PFSK-1 (cell line): ENCODE measurements around the gene TMEM182.

ENCODE experiments used
- POLR2AphosphoS5 ChIP-seq: IDR thresholded peaks from 2 replicates; pipeline ENCODE4 v1.6.1; 2012; ENCODE audit warnings: low read depth, mild to moderate bottlenecking, control low read depth, low read length, moderate library complexity
- REST ChIP-seq, 2 experiments: IDR thresholded peaks; 2 replicates each; pipeline versions ENCODE4 v1.6.1 to v1.8.0; 2011 to 2012; ENCODE audit warnings: low read depth in 2 of 2, low read length in 2 of 2, control low read depth in 1 of 2, inconsistent platforms in 1 of 2, mild to moderate bottlenecking in 1 of 2, moderate library complexity in 1 of 2; ENCODE audit not compliant: insufficient read depth in 1 of 2
- SIN3A ChIP-seq: IDR thresholded peaks from 2 replicates; pipeline ENCODE4 v1.6.1; 2012; ENCODE audit warnings: mild to moderate bottlenecking, low read length, moderate library complexity, borderline replicate concordance; ENCODE audit not compliant: insufficient read depth
- TAF1 ChIP-seq: IDR thresholded peaks from 2 replicates; pipeline ENCODE4 v1.6.1; 2012; ENCODE audit warnings: low read length, control low read depth, borderline replicate concordance; ENCODE audit not compliant: insufficient read depth

DNA sequence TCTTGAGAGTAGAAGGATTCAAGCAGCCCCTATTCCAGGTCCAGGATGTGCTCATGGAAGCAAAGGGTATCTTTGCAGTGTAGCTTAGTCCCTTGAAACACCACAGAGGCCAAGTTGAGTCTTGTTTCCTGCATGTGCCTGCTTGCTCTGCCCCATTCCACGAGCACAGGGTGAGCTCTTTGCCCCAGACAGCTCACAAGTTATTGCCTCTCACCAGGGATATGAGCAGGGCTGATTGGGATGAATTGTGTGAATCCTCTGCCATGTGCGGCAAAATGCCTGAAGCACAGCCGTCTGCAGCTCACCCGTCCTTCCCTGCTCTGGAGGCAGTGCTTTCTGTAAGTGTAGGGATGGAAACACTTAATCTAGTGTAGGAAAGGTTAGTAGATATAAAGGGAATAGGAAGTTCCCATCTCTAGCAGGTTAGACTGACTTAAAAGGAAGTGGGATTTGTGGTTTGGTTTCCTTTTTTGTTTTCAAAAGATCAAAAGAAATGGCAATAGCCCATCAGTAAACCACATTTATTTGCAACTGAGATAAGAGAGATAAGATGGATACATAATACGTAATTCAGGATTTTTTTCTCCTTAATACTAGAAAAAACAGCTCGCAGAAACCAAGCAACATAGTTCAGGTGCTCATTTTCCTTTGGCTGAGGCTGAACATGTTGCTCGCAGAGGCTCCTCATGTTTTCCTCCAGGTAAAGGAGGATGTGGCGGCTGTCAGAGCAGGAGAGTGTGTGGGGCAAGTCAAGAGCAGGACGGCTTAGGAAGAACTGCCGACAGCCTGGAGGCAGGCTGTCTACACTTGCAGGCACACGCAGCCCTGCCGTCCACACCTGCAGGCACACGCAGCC is 41.4 kb downstream of the TMEM182 start:
- no peak for TF ChIP-seq TAF1
- no peak for TF ChIP-seq SIN3A
- no peak for TF ChIP-seq POLR2AphosphoS5
- no peak for TF ChIP-seq REST (IDR thresholded peaks at IDR 0.05; ENCODE audit: insufficient read depth in 1 of 2, low read depth in 2 of 2, low read length in 2 of 2)
